Neural cell (in vitro differentiated cells): ENCODE data around the gene PRRX1. TPM values are rescaled to one million over a fixed set of nuclear protein-coding genes. Genes with fewer than 3 reads are reported as not detected.

ENCODE experiments used
- H2AFZ ChIP-seq: fragments of 200-600, 300-800 bp; sonication (generic), shearing (Covaris generic); 2 replicates; pipeline ENCODE4 v1.6.0; 2014; ENCODE audit warnings: low read depth, mild to moderate bottlenecking, antibody characterized with exemption, low read length, moderate library complexity
- H3F3A ChIP-seq: fragments of 200-600 bp; shearing (Covaris generic); 2 replicates; pipeline ENCODE4 v1.6.1; 2016; ENCODE audit warnings: mild to moderate bottlenecking, moderate library complexity, mixed read lengths, antibody characterized with exemption, low read length; ENCODE audit not compliant: insufficient read depth, poor library complexity, severe bottlenecking
- H3K27ac ChIP-seq: fragments of 200-600, 300-800 bp; sonication (generic), shearing (Covaris generic); 2 replicates; pipeline ENCODE4 v1.5.1; 2014; ENCODE audit warnings: mild to moderate bottlenecking, low read length, moderate library complexity
- H3K27me3 ChIP-seq: fragments of 300-800, 200-600 bp; sonication (generic), shearing (Covaris generic); 2 replicates; pipeline ENCODE4 v1.6.0; 2014; ENCODE audit warnings: mild to moderate bottlenecking, low read depth, low read length, moderate library complexity; ENCODE audit not compliant: insufficient read depth
- H3K36me3 ChIP-seq: fragments of 300-800, 200-600 bp; sonication (generic), shearing (Covaris generic); 2 replicates; pipeline ENCODE4 v1.5.1; 2014; ENCODE audit warnings: mild to moderate bottlenecking, antibody characterized with exemption, low read length, moderate library complexity; ENCODE audit not compliant: insufficient read depth
- H3K4me2 ChIP-seq: fragments of 300-800, 200-600 bp; sonication (generic), shearing (Covaris generic); 2 replicates; pipeline ENCODE4 v1.6.0; 2014; ENCODE audit warnings: mild to moderate bottlenecking, low read length
- H3K4me3 ChIP-seq: fragments of 300-800, 200-600 bp; sonication (generic), shearing (Covaris generic); 2 replicates; pipeline ENCODE4 v1.5.1; 2014; ENCODE audit warnings: mild to moderate bottlenecking, low read length, moderate library complexity
- H3K79me2 ChIP-seq: fragments of 200-600 bp; shearing (Covaris generic); replicated peaks from 2 replicates; pipeline ENCODE4 v1.6.0; 2014; ENCODE audit warnings: mild to moderate bottlenecking, low read length, moderate library complexity; ENCODE audit not compliant: insufficient read depth
- H3K9ac ChIP-seq: fragments of 300-800, 200-600 bp; sonication (generic), shearing (Covaris generic); 2 replicates; pipeline ENCODE4 v1.6.1; 2016; ENCODE audit warnings: mild to moderate bottlenecking, low read length, mixed read lengths
- H3K9me2 ChIP-seq: fragments of 200-600 bp; shearing (Covaris generic); 2 replicates; pipeline ENCODE4 v1.6.1; 2016; ENCODE audit warnings: mild to moderate bottlenecking, low read length, mixed read lengths; ENCODE audit not compliant: insufficient read depth
- H3K9me3 ChIP-seq: fragments of 200-600, 300-800 bp; sonication (generic), shearing (Covaris generic); 2 replicates; pipeline ENCODE4 v1.6.1; 2016; ENCODE audit warnings: mild to moderate bottlenecking, mixed run types, low read length, moderate library complexity, mixed read lengths
- H4K20me1 ChIP-seq: fragments of 200-600 bp; shearing (Covaris generic); 2 replicates; pipeline ENCODE4 v1.6.1; 2016; ENCODE audit warnings: mild to moderate bottlenecking, mixed run types; ENCODE audit not compliant: insufficient read depth
- CTCF ChIP-seq: fragments of 450-650 bp; IDR thresholded peaks from 2 replicates; pipeline ENCODE4 v1.5.1; 2014; ENCODE audit warnings: antibody characterized with exemption, mild to moderate bottlenecking, moderate library complexity; ENCODE audit not compliant: poor library complexity, severe bottlenecking
- EP300 ChIP-seq: fragments of 450-650 bp; conservative IDR thresholded peaks from 2 replicates; pipeline ENCODE4 v1.6.1; 2014; ENCODE audit warnings: antibody characterized with exemption, mild to moderate bottlenecking, moderate library complexity; ENCODE audit not compliant: poor library complexity, severe bottlenecking
- EZH2 ChIP-seq: fragments of 200-600, 300-800 bp; shearing (Covaris generic), sonication (generic); IDR thresholded peaks from 2 replicates; pipeline ENCODE4 v1.6.1; 2014; ENCODE audit warnings: antibody characterized with exemption, low read length, borderline replicate concordance, mild to moderate bottlenecking; ENCODE audit not compliant: insufficient read depth, poor library complexity, severe bottlenecking
- MXI1 ChIP-seq: fragments of 450-650 bp; conservative IDR thresholded peaks from 2 replicates; pipeline ENCODE4 v1.6.1; 2014; ENCODE audit warnings: antibody characterized with exemption, mild to moderate bottlenecking; ENCODE audit not compliant: poor library complexity, severe bottlenecking
- POLR2AphosphoS5 ChIP-seq: IDR thresholded peaks from 2 replicates; pipeline ENCODE4 v1.6.1; 2012
- RAD21 ChIP-seq: fragments of 450-650 bp; conservative IDR thresholded peaks from 2 replicates; pipeline ENCODE4 v1.6.1; 2014; ENCODE audit warnings: antibody characterized with exemption, mild to moderate bottlenecking, moderate library complexity
- REST ChIP-seq: IDR thresholded peaks from 2 replicates; pipeline ENCODE4 v1.6.1; 2012; ENCODE audit warnings: borderline replicate concordance
- SMC3 ChIP-seq: fragments of 450-650 bp; conservative IDR thresholded peaks from 2 replicates; pipeline ENCODE4 v1.6.1; 2014; ENCODE audit warnings: antibody characterized with exemption, mild to moderate bottlenecking, moderate library complexity; ENCODE audit not compliant: poor library complexity
- TAF1 ChIP-seq: IDR thresholded peaks from 2 replicates; pipeline ENCODE4 v1.6.1; 2012; ENCODE audit warnings: low read depth
- polyA plus RNA-seq: library from polyadenylated mRNA; depleted of rRNA; stranded (reverse); fragments of >200 nt; gene quantifications from 2 replicates; pipeline ENCODE4 v1.2.3, GENCODE V29; 2014

PRRX1 gene
- polyA plus RNA-seq, 1 donor from 2014 or later = 0.10 TPM

DNA sequence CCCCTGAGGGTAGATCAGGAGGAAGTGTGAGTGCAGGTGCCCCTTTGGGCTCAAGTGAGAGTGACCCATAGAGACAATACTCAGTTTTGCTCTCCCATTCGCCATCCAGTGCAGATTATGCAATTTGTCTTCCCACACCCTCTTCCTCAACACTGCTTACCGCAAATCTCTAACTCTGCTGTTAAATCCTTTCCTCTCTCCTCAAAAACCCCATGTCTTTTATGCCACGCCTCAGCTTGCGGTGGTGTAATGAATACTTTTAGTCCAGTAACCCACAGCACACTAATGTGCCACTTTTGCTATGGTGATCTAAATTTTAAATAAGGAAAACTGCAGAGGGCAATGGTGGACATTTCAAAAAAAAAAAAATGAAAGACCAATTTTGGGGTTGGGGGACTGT lies 57.7 kb downstream of the PRRX1 start:
- no peaks in the 10 kb centered on the region for H4K20me1 ChIP-seq
- H2AFZ ChIP-seq = no peak overlapping the region
- no peak overlapping the region for H3K27ac ChIP-seq
- no peaks in the 10 kb centered on the region for H3F3A ChIP-seq
- no peaks in the 10 kb centered on the region for H3K9me3 ChIP-seq
- H3K36me3 ChIP-seq = no peaks in the 10 kb centered on the region
- TF ChIP-seq EZH2 (no peak), REST (no peak), RAD21 (no peak), TAF1 (no peak), POLR2AphosphoS5 (no peak)
- H3K79me2 ChIP-seq = no peaks in the 10 kb centered on the region
- no peaks in the 10 kb centered on the region for H3K9me2 ChIP-seq
- no peak overlapping the region for H3K4me2 ChIP-seq
- no peak overlapping the region for H3K9ac ChIP-seq
- H3K27me3 ChIP-seq = no peaks in the 10 kb centered on the region
- no peak overlapping the region for H3K4me3 ChIP-seq

GRCh38 chr1:170723518-170723917 lies 59.6 kb downstream of the PRRX1 start:
- no peaks in the 10 kb centered on the region for H3K79me2 ChIP-seq

More at GRCh38 chr1:170723518-170723917, 59.6 kb downstream of the PRRX1 start:
- H3K4me3 ChIP-seq = no peak overlapping the region
- H3K4me2 ChIP-seq = no peak overlapping the region
- no peaks in the 10 kb centered on the region for H3K36me3 ChIP-seq
- H2AFZ ChIP-seq = no peak overlapping the region
- H3K27me3 ChIP-seq = no peaks in the 10 kb centered on the region
- no peaks in the 10 kb centered on the region for H3F3A ChIP-seq
- H3K9me3 ChIP-seq = no peaks in the 10 kb centered on the region
- no peaks in the 10 kb centered on the region for H4K20me1 ChIP-seq
- H3K9me2 ChIP-seq = no peaks in the 10 kb centered on the region
- no peak overlapping the region for H3K9ac ChIP-seq
- H3K27ac ChIP-seq = no peak overlapping the region
- TF ChIP-seq TAF1 (no peak), CTCF (no peak), REST (no peak), EP300 (no peak), EZH2 (no peak), POLR2AphosphoS5 (no peak), RAD21 (no peak), MXI1 (no peak), SMC3 (no peak)
